ENCODE results near the gene ARHGEF12.

The ARHGEF12 gene

DNA sequence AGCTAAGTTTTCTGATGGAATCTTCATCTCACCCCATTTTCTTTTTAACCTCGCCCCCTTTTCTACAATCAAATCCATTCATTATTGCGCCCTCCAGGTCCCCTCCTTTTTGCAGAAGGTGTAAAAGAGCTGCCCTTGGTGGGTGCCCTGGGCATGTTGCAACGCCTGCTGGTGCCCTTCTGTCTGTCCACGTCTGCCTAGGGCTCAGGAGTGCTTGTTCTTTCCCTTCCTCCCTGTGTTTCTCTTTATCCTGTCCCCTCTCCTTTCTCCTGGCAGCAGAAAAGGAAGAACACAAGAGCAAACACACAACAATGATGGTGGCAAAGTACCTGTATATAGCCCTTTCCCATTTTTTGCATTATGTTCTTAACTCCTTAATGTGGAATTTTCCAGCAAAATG, 17.3 kb upstream of the ARHGEF12 start:
- no peak for DNase-seq (ENCODE audit: low spot score)

DNA sequence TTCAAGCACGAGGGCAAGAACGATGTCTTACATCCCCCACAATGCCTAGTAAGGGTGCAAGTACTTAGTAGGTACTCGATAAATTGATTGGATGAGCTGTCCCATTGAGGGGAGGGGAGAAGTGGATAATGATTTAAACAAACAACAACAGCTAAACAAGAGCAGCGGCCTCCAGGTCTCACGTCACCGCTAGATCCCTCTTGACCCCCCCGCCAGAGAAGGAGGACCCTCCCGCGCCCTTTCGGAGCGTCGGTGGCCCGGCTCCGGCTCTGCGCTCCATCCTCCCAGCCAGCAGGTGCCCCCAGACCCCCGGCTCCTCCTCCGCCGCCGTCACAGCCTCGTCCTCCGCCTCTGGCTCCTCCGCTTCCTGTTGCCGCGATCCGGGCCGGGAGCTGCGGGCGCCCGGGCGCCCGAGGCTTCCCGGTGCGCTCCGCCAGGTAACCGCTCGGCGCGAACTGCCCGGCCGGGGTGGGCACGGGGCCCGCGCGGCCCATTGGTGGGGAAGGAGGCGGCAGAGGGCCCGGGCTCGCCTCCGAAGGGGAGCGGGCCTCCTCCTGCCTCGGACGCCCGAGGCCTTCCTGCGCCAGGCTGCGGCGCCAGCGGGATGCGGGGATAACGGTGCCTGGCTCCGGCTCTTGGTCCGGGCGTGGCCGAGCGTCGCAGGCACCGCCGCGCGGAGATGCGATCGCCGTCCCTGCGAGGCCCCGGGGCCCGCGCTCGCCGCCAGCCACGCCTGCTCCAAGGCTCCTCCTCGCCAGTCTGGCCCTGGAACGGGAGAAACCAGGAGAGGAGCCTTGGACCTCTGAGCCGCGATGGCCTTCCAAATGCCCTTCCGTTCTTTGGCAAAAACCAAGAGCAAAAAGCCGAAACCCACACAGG, 11.0 kb upstream of the ARHGEF12 start, which contains the start of gene TLCD5:
Gene TLCD5, plus strand, starts transcription at position 368 of the 879 bp plus-strand sequence. CDS start 2,143 bp downstream, outside the sequence.
- no peak for DNase-seq (ENCODE audit: low spot score)

DNA sequence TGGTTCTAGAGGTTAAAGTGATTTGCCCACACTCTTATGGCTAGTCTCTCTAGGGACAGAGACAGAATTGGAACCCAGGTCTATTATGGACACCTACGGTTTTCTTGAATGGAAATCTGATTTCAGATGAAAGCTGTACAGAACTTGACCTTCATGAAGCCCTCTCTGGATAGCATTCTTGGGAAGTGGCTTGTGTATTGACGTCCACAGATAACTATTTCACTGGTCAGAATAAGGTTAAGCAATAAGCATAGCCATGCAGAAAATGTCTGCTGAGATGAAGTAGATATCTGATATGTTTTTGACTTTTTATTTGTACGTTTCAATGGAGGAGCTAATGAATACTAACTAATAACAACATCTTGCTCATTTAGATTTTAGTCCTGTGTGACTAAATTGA, 10.0 kb upstream of the ARHGEF12 start:
- DNase-seq (ENCODE audit: low spot score) = no peak

DNA sequence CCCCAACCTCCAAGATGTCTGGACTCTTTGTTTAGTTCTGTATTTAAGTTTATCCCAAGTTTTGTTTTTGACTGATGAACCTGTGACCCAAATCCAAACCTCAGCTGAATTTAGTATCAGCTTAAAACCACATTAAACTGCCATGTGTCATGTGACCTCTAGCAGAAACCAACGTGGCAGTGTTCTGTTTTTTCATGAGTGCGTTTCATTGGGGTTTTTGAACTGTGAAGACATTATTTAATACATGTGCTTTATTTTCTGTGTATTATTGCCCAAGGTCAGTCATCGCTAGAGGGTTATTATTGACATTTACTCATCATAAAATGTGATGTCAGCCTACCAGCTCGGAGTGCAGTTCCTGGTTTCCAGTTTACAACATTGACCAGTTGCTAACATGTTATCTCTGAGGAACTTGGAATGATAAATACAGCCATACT, 9.3 kb upstream of the ARHGEF12 start:
- no peak for DNase-seq (ENCODE audit: low spot score)

DNA sequence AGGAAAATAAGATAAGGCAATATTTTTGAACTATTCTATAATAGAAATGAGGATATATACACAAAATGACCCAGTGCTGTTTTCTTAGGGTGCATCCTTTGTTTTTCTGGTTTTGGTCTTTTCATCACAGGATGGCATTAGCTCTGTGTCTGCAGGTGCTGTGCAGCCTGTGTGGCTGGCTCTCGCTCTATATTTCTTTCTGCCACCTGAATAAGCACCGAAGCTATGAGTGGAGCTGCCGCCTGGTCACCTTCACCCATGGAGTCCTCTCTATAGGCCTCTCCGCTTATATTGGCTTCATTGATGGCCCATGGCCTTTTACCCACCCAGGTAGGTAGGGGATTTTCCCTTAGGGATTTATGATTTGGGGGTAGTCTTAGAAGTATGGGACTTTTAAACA, 8.9 kb upstream of the ARHGEF12 start:
- no peak for DNase-seq (ENCODE audit: low spot score)

DNA sequence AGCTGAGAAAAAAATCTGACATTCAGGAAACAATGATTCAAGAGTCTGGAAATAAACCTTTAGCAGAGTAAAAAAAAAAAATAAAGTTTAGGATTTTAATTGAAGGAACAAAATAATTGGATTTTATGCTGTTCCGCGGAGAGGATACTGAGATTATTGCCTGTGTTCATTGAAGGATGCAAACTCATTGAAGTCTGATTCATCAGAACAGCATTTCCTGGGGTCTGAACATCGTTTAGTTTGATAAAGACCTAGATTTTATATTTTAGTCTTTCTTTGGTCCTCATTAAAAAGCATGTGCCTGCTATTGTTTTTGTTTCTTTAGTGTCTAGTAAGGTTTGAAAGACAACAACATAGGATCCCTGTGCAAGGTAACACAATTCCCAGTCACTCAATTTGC, 6.7 kb upstream of the ARHGEF12 start:
- no peak for DNase-seq (ENCODE audit: low spot score)

DNA sequence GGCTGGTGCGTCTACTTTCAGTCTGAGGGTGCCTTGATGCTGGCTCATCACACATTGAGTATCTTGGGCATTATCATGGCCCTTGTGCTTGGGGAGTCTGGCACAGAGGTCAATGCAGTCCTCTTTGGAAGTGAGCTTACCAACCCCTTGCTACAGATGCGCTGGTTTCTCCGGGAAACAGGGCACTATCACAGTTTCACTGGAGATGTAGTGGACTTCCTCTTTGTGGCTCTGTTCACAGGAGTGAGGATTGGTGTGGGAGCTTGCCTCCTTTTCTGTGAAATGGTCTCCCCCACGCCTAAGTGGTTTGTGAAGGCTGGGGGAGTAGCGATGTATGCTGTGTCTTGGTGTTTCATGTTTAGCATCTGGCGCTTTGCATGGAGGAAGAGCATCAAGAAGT, 6.2 kb upstream of the ARHGEF12 start:
- DNase-seq (ENCODE audit: low spot score) = no peak

DNA sequence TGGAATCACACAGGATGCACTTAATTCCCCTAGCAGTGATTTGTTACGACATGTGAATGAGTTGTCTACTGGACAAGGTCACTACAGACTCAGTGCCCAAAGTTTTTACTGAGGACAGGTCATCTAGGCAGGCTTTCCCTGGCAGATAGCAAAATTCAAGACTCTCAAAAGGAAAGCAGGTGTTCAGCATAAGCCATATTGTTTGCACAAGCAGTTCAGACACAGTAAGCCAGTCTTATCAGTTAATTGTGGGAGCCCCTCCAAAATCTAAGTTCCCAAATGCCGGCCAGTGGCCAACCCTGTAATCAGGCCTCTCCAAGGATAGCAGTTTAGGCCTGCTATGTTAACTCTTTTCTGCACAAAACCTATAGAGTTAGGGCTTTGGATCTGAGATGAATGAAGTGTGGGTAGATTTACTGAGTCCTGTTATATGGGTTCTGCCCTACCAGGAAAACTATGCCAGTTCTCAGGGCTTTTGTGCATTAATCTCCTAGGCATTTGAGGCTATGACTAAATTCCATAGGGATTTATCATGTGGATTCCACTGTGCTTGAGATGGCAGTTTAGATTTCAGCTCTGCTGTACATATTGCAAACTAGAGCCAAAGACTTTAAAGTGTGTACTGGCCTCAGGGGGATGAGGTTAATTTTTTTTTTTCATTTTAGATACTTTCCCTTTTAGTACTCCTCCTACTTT, 4.8 kb upstream of the ARHGEF12 start:
- no peak for DNase-seq (ENCODE audit: low spot score)

DNA sequence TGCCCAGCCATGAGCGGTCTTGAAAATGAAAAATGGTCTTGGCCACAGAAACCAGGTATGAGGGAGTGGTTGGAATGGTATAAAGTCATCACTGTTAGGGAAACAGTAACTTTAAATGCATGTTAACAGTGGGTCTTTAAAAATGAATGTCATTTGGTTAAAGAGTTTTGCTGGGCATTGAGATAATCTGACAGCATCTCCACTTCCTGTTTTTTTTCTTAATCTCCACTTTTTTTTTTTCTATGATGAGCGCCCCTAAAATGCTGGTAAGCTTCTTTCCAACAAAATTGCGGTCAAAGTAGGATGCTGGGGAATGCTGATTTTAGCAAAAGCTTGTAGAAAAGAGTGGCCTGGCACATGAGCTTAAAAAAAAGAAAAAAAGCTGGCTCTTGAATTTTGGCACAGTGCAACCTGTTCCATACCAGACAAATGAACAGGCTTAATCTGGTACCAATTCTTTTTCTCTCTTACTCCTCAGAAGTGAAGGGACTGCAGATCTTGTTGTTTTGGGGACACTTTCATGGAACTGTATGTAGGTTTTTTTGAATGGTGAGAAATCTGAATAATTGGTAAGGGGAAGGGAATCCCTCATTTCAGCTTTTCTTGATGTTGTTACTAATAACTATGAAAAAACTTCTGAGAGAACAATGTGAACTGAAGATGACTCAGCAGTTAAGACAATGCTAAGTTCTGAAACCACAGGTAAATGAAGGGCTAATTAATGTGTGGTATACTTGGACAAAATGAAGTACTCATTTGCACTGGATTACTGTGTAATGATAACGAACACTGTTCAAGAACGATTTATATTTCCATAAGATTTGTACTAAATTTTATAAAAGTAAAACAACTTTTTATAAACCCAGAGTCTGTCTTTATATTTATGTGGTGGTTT, 3.1 kb upstream of the ARHGEF12 start:
- no peak for DNase-seq (ENCODE audit: low spot score)

DNA sequence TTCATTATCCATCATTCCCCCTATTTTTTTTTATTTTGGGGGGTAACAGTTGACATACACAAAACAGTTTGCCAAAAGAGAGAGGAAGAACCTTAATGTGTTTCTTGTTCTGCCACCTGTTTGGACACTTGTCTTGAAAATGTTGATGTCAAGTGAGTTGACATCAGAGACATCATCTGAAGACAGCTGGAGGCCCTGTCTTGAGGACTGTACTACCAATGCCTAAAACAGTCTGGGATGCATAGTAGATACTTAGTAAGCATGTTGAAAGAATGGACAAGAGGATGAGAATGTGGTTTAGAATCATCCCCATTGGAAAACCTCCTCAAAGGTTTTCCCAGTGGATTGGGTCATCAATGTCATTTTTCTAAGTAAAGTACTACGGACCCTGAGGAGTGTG, 2.4 kb upstream of the ARHGEF12 start:
- peak; percentile 7 for DNase-seq (ENCODE audit: low spot score)

DNA sequence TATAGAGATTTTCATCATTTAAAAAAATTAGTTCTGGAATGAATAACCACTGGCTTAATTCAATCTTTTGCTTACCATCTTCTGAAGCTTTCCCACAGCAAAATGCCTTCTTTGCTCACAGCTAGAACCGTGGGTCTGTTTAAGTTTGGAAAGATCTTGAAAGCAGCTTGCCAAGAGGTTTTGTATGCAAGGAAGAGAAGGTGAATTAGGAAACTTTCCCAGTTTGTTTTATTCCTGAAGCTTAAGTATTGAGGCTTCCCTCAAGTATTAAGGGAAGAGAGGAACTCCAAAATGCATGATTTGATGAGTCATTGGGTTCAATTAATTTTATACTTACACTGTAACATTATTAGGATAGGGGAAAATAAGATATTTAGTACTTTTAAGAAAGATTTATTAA, 1.9 kb upstream of the ARHGEF12 start:
- peak; percentile 21 for DNase-seq (ENCODE audit: low spot score)

DNA sequence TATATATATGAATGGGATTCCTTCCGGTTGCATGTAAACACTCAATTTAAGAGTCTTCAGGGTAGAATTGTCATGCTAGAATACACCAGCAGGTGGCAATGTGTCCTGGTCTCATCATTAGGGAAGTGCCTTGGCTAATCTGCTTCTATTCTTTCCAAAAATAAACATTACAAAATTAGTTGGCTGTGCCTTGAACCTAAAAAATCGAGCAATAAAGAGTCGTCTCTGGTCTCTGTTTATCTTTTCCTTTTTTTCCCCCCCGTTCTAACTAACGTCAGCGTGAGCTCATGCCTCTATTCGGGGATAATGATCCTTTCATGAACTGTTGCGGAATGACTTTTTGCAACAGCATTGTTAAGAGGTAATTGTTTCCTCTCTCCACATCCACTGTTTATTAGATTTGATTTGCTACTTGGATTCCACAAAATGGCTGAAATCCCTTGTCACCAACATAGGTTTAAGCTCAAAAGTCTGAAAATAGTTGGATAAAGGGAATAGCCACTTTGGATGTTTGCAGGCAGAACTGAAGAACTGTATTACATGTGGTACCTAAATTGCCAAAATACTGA, 1.2 kb upstream of the ARHGEF12 start:
- peak; percentile 91 for DNase-seq (ENCODE audit: low spot score)

DNA sequence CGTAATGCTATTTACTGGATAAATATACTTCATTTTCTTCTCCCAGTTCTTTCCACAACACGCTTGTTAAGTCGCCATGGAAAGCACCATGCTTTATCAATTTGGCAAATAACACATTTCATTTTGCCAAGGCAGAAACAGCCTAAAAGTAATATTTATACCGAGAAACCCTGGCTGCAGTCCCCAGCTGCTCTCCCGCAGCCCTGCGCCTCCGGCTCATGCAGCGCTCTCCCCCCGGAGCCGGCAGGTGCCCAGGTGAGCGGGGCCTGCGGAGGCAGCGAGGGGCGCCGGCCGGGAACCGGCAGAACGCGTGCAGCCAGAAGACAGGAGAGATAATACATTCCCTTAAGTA, 681 bp upstream of the ARHGEF12 start:
- DNase-seq (ENCODE audit: low spot score) = no peak

DNA sequence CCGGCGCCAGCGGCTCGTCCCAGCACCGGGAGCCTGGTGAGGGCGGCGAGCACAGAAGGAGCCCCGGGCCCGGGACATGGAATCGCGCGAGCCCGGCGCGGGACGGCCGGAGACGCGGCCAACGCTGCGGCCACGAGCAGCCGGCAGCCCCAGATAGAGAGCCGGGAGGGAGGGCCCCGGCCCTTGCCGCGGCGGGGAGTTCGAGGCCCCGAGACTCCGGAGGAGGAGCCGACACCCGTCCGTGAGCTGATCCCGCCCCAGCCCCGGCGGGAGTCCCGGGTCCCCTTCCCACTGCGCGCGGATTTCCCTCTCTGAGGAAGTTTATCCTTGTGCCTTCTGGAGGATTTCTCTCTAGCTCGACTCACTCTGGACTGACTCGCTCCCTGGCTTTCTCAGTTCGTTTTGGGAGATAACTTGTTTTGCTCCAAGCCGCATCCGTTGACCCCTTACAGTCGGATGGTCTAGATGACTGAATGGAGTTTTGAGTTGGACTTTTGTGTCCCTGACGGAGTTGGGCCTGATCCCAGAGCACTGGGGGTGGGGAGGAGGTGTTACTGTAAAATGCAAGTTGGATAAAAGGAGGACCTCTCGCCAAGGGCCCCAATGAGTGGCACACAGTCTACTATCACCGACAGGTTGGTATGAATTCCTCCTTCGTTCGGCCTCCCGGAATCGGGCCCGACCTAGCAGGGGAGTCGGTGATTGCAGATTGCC, 585 bp downstream of the ARHGEF12 start:
- DNase-seq (ENCODE audit: low spot score) = no peak

DNA sequence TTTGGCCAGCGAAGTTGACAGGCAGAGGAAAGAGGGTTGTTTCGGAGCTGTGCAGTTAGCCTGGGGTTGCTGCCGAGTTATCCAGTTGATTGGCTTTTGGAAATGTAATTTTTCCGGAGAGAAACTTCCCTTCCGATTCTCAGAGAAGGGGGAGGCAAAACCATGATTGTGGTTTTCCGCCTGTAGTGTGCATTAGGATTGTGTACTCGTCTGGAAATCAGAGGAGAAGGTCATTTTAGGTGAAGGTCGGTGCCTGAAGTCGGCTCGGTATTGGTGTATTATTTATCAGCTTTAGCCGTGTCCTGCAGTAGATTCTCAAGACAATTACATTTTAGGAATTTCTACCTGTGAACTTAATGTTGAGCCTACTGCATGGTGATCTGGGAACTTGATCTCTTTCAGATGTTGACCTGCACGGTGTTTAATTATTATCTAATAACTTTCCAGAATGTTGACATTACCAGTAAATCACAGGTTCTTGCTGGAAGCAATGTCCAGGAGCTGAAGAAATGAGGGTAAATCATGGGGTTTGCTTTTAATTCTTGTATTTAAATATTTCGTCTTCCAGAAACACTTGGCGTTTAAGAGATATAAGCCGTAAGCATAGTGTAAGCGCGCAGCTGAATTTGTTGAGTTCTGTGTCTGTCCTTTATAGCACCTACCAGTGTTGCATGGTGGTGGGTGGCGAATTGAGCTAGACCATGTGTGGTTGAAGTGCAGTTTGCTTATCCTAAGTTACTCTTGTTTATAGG, 1.3 kb downstream of the ARHGEF12 start:
- DNase-seq (ENCODE audit: low spot score) = peak; percentile 80

DNA sequence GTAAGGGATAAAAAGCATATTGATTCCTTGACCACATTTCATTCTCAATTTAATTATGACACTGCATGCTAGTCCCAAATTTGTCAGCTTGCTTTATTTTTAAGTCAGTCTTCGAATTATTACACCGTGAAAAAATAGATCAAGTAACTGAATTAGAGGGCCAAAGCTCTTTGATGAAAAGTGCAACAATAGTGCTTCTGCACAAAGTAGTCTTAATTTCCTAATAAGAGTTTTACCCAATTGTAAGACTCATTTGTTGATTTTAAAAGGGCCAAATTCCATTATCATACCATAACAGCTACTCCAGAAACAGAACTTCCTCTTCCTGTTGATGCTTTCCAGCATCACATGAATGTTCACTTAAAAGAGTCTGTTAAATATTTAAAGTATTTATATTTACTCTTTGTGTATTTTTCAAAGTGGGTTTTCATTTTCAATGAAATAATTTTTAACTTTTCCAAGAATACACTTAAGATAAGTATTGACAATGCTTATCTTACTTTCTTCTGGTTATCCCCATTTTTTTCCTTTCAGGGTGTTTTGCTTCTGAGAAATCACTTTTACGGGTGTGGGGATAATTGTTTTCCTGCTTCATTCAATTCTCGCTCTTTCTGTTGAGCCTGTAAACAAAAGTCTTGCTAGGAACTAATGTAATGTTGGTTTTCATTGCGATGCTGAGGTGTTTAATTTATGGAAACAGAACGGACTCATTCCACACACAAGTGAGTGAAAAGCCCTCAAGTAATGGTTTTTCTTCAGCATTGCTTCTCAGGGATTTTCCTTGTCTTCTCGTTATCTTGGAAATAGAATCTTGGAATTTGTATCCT, 2.1 kb downstream of the ARHGEF12 start:
- DNase-seq (ENCODE audit: low spot score) = peak; percentile 79

DNA sequence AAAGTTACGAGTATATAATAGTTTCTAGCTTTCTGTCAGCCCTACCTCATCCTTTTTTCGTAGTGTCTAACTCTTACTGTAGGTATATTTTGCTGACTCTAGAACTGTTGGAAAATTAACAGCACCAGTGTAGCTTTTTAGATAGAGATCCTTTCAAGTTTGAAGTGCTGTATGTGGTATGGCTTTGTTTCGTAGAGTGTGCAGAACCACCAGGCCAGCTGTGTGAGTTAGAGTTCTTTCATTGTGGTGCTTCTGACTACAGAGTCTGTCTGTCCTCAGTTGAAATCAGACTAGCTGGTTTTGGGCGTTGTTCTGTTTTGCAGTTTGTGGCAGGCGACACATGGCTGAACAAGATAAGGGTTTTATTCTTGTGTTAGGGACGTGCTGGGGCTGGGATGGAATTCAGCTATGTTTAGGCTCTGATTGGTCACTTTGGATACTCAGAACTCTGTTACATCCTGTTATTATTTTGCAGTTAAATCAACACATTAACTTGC, 3.2 kb downstream of the ARHGEF12 start:
- DNase-seq (ENCODE audit: low spot score) = peak; percentile 95

DNA sequence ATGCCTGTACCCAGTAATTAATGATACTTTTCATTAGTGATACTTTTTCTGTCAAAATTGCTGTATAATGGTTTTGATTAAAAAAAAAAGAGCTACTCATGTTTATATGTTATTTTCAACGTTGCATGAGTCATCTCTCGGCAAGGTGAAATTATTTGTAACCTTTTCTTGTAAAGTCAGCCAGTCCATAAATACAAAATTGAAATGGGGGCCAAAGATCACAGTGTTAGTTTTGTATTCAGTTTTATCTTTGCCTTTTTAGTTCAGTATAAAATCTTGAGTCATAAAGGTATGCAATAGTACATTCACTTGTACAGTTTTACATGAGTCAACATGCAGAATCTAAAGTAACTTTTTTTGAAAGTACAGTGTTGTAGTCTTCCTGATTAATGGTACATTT, 4.3 kb downstream of the ARHGEF12 start:
- DNase-seq (ENCODE audit: low spot score) = peak; percentile 87

DNA sequence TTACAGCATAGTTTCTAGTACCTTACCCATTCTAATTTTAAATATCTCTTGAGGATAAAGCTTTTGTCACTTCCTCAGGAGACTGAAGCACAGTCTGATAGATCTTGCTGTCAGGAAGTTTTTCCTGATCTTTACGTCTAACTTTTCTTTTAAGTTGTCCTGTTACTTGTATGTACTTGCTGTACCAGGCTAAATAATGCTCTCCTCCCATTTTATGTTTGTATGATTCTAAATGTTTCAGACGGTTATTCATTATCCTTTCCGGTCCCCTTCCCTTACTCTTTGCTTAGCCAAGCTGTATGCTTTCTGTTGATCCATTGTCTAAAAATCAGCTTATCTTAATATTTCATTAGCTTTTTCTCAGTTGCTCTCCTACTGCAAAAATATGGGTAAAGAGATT, 6.0 kb downstream of the ARHGEF12 start:
- DNase-seq (ENCODE audit: low spot score) = peak; percentile 50

DNA sequence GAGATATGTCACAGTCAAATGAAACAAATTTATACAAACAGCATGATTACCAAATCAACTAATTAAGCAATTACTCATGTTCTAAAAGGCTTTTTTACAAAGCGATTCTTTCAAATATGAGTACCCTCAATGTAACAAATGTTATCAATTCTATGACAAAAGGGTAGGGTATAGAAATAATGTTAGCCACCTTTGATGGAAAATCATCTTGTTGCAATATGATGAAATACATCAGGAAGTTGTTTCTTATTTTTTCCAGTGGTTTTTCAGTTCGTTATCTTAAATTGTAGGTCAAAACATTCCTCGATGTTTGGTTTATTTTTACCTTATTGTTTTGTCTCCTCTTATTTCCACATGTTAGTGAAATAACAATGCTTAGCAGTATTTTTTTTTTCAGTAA, 6.5 kb downstream of the ARHGEF12 start:
- DNase-seq (ENCODE audit: low spot score) = no peak

All from hematopoietic multipotent progenitor cell treated with erythropoietin and hydrocortisone succinate and interleukin-3 and kit ligand, for 17 days (in vitro differentiated cells).